K562 (cell line): ENCODE measurements around the gene TYW5. TPM values are rescaled to one million over a fixed set of nuclear protein-coding genes. Genes with fewer than 3 reads are reported as not detected.

Experiments used
- CEBPB ChIP-seq: fragments of 450-650 bp; IDR thresholded peaks from 2 replicates; pipeline ENCODE4 v1.6.1; 2016; ENCODE audit warnings: missing genetic modification characterization, missing compliant biosample characterization
- KLF1 ChIP-seq: fragments of 450-650 bp; IDR thresholded peaks from 2 replicates; pipeline ENCODE4 v1.6.1; 2016; ENCODE audit warnings: missing genetic modification characterization, missing compliant biosample characterization
- LCOR ChIP-seq: sonication (generic); formaldehyde crosslinking; IDR thresholded peaks from 2 replicates; pipeline ENCODE4 v1.8.0; 2022; ENCODE audit warnings: mild to moderate bottlenecking, missing genetic modification reagents
- ZNF263 ChIP-seq: sonication (generic); formaldehyde crosslinking; IDR thresholded peaks from 2 replicates; pipeline ENCODE4 v1.8.0; 2022; ENCODE audit warnings: mild to moderate bottlenecking, missing genetic modification reagents, borderline replicate concordance
- polyA plus RNA-seq, 8 experiments: library from polyadenylated mRNA; depleted of rRNA in 4 of 8; stranded (reverse) in 5 of 8; unstranded in 3 of 8; fragments of >200 nt; fragmentation: Nextera tagmentation in 2 of 8; fragmentation: Illumina TruSeq in 1 of 8; extraction: Ambion mirVana in 2 of 8; extraction: Trizol in 1 of 8; gene quantifications; 2 replicates each; pipeline versions ENCODE4 v1.2.1 to v1.2.3, GENCODE V29; 2011 to 2014; ENCODE audit warnings: inconsistent platforms in 1 of 8, missing spikeins in 1 of 8
- total RNA-seq, 7 experiments: library from RNA; depleted of rRNA in 6 of 7; stranded (reverse); fragments of >200 nt in 6 of 7; fragmentation: Illumina TruSeq in 2 of 7; extraction: Trizol in 2 of 7; gene quantifications; 2 replicates each; pipeline versions ENCODE4 v1.2.1 to v1.2.3, GENCODE V29; 2011 to 2021; ENCODE audit warnings: low replicate concordance in 1 of 7
- TF ChIP-seq, protein P1 (sequence below): fragments of 450-650 bp; IDR thresholded peaks from 2 replicates; pipeline ENCODE4 v1.6.1; 2016; ENCODE audit warnings: mild to moderate bottlenecking, moderate library complexity
- TF ChIP-seq, protein P2 (sequence below), 2 experiments: IDR thresholded peaks; 2 replicates each; pipeline ENCODE4 v1.6.1; 2012; ENCODE audit warnings: improper control_type of control experiment in 2 of 2, low read depth in 2 of 2, low read length in 2 of 2, borderline replicate concordance in 1 of 2
- TF ChIP-seq, protein P3 (sequence below): fragments of 150-350 bp; conservative IDR thresholded peaks from 2 replicates; pipeline ENCODE4 v1.6.1; 2014; ENCODE audit warnings: low read length
- TF ChIP-seq, protein P4 (sequence below): fragments of 250-450 bp; sonication (Bioruptor Pico); IDR thresholded peaks from 2 replicates; pipeline ENCODE4 v1.4.0; 2020; ENCODE audit warnings: mild to moderate bottlenecking

The TYW5 gene
- total and polyA plus RNA-seq, 9 of the 15 experiments (the other 6 are each of a cell fraction or from before 2014, with no cell fraction given) = 3.6 to 7.7 (median 4.6) TPM

GRCh38 chr2:199997296-199997695, 42.0 kb upstream of the TYW5 start (continued):
- TF ChIP-seq, protein P1, sequence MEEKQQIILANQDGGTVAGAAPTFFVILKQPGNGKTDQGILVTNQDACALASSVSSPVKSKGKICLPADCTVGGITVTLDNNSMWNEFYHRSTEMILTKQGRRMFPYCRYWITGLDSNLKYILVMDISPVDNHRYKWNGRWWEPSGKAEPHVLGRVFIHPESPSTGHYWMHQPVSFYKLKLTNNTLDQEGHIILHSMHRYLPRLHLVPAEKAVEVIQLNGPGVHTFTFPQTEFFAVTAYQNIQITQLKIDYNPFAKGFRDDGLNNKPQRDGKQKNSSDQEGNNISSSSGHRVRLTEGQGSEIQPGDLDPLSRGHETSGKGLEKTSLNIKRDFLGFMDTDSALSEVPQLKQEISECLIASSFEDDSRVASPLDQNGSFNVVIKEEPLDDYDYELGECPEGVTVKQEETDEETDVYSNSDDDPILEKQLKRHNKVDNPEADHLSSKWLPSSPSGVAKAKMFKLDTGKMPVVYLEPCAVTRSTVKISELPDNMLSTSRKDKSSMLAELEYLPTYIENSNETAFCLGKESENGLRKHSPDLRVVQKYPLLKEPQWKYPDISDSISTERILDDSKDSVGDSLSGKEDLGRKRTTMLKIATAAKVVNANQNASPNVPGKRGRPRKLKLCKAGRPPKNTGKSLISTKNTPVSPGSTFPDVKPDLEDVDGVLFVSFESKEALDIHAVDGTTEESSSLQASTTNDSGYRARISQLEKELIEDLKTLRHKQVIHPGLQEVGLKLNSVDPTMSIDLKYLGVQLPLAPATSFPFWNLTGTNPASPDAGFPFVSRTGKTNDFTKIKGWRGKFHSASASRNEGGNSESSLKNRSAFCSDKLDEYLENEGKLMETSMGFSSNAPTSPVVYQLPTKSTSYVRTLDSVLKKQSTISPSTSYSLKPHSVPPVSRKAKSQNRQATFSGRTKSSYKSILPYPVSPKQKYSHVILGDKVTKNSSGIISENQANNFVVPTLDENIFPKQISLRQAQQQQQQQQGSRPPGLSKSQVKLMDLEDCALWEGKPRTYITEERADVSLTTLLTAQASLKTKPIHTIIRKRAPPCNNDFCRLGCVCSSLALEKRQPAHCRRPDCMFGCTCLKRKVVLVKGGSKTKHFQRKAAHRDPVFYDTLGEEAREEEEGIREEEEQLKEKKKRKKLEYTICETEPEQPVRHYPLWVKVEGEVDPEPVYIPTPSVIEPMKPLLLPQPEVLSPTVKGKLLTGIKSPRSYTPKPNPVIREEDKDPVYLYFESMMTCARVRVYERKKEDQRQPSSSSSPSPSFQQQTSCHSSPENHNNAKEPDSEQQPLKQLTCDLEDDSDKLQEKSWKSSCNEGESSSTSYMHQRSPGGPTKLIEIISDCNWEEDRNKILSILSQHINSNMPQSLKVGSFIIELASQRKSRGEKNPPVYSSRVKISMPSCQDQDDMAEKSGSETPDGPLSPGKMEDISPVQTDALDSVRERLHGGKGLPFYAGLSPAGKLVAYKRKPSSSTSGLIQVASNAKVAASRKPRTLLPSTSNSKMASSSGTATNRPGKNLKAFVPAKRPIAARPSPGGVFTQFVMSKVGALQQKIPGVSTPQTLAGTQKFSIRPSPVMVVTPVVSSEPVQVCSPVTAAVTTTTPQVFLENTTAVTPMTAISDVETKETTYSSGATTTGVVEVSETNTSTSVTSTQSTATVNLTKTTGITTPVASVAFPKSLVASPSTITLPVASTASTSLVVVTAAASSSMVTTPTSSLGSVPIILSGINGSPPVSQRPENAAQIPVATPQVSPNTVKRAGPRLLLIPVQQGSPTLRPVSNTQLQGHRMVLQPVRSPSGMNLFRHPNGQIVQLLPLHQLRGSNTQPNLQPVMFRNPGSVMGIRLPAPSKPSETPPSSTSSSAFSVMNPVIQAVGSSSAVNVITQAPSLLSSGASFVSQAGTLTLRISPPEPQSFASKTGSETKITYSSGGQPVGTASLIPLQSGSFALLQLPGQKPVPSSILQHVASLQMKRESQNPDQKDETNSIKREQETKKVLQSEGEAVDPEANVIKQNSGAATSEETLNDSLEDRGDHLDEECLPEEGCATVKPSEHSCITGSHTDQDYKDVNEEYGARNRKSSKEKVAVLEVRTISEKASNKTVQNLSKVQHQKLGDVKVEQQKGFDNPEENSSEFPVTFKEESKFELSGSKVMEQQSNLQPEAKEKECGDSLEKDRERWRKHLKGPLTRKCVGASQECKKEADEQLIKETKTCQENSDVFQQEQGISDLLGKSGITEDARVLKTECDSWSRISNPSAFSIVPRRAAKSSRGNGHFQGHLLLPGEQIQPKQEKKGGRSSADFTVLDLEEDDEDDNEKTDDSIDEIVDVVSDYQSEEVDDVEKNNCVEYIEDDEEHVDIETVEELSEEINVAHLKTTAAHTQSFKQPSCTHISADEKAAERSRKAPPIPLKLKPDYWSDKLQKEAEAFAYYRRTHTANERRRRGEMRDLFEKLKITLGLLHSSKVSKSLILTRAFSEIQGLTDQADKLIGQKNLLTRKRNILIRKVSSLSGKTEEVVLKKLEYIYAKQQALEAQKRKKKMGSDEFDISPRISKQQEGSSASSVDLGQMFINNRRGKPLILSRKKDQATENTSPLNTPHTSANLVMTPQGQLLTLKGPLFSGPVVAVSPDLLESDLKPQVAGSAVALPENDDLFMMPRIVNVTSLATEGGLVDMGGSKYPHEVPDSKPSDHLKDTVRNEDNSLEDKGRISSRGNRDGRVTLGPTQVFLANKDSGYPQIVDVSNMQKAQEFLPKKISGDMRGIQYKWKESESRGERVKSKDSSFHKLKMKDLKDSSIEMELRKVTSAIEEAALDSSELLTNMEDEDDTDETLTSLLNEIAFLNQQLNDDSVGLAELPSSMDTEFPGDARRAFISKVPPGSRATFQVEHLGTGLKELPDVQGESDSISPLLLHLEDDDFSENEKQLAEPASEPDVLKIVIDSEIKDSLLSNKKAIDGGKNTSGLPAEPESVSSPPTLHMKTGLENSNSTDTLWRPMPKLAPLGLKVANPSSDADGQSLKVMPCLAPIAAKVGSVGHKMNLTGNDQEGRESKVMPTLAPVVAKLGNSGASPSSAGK = no peak
- TF ChIP-seq, protein P2, sequence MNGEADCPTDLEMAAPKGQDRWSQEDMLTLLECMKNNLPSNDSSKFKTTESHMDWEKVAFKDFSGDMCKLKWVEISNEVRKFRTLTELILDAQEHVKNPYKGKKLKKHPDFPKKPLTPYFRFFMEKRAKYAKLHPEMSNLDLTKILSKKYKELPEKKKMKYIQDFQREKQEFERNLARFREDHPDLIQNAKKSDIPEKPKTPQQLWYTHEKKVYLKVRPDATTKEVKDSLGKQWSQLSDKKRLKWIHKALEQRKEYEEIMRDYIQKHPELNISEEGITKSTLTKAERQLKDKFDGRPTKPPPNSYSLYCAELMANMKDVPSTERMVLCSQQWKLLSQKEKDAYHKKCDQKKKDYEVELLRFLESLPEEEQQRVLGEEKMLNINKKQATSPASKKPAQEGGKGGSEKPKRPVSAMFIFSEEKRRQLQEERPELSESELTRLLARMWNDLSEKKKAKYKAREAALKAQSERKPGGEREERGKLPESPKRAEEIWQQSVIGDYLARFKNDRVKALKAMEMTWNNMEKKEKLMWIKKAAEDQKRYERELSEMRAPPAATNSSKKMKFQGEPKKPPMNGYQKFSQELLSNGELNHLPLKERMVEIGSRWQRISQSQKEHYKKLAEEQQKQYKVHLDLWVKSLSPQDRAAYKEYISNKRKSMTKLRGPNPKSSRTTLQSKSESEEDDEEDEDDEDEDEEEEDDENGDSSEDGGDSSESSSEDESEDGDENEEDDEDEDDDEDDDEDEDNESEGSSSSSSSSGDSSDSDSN (IDR thresholded peaks at IDR 0.05; ENCODE audit: borderline replicate concordance in 1 of 2, low read depth in 2 of 2, low read length in 2 of 2) = no peak
- TF ChIP-seq ZNF263 (CRISPR knock-in tag) = no peak
- TF ChIP-seq, protein P3, sequence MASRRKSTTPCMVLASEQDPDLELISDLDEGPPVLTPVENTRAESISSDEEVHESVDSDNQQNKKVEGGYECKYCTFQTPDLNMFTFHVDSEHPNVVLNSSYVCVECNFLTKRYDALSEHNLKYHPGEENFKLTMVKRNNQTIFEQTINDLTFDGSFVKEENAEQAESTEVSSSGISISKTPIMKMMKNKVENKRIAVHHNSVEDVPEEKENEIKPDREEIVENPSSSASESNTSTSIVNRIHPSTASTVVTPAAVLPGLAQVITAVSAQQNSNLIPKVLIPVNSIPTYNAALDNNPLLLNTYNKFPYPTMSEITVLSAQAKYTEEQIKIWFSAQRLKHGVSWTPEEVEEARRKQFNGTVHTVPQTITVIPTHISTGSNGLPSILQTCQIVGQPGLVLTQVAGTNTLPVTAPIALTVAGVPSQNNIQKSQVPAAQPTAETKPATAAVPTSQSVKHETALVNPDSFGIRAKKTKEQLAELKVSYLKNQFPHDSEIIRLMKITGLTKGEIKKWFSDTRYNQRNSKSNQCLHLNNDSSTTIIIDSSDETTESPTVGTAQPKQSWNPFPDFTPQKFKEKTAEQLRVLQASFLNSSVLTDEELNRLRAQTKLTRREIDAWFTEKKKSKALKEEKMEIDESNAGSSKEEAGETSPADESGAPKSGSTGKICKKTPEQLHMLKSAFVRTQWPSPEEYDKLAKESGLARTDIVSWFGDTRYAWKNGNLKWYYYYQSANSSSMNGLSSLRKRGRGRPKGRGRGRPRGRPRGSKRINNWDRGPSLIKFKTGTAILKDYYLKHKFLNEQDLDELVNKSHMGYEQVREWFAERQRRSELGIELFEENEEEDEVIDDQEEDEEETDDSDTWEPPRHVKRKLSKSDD = no peak
- TF ChIP-seq, protein P4, sequence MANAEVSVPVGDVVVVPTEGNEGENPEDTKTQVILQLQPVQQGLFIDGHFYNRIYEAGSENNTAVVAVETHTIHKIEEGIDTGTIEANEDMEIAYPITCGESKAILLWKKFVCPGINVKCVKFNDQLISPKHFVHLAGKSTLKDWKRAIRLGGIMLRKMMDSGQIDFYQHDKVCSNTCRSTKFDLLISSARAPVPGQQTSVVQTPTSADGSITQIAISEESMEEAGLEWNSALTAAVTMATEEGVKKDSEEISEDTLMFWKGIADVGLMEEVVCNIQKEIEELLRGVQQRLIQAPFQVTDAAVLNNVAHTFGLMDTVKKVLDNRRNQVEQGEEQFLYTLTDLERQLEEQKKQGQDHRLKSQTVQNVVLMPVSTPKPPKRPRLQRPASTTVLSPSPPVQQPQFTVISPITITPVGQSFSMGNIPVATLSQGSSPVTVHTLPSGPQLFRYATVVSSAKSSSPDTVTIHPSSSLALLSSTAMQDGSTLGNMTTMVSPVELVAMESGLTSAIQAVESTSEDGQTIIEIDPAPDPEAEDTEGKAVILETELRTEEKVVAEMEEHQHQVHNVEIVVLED (CRISPR knock-in tag) = no peak
- TF ChIP-seq CEBPB (tag) = no peak
- TF ChIP-seq LCOR = no peak
- TF ChIP-seq KLF1 (tag) = no peak
